Panc1 (cell line): ENCODE results near the gene NARF. TPM values are rescaled to one million over a fixed set of nuclear protein-coding genes. Genes with fewer than 3 reads are reported as not detected.

Experiments
- ATAC-seq: fragments of 200-7000 bp; cut with Tn5 transposase; 2 replicates; pipeline ENCODE4 v1.9.1; 2020; ENCODE audit warnings: mild to moderate bottlenecking, moderate library complexity
- BruUV-seq: library from RNA; stranded (reverse); fragments of 400-500 nt; replicated peaks from 2 replicates; lab custom pipeline; 2021; lab: Mats Ljungman, UMichigan
- CTCF ChIA-PET: fragments of 300-600 bp; sonication (Branson Sonifier 250); formaldehyde crosslinking; loops from one replicate; lab custom pipeline; 2022; ENCODE audit warnings: antibody characterized with exemption; lab: Charles Lee
- POLR2A ChIA-PET: fragments of 300-600 bp; sonication (Branson Sonifier 250); formaldehyde crosslinking; loops from one replicate; lab custom pipeline; 2022; ENCODE audit warnings: antibody characterized with exemption; lab: Charles Lee
- DNase-seq: peaks from one replicate; pipeline ENCODE4 v3.0.0-alpha.2; 2010; ENCODE audit warnings: low read depth, low spot score
- H3K27ac ChIP-seq: 2 replicates; pipeline ENCODE4 v1.5.1; 2011; ENCODE audit warnings: mild to moderate bottlenecking, low read length, inconsistent platforms
- H3K27me3 ChIP-seq: fragments of 200-500 bp; sonication (Bioruptor generic); 2 replicates; pipeline ENCODE4 v1.6.0; 2014; ENCODE audit warnings: low read length, inconsistent platforms; ENCODE audit not compliant: control insufficient read depth, insufficient read depth
- H3K36me3 ChIP-seq: fragments of 200-500 bp; sonication (Bioruptor generic); 2 replicates; pipeline ENCODE4 v1.5.1; 2014; ENCODE audit warnings: inconsistent platforms, mild to moderate bottlenecking, low read length, moderate library complexity; ENCODE audit not compliant: control insufficient read depth, insufficient read depth
- H3K4me1 ChIP-seq: 2 replicates; pipeline ENCODE4 v1.5.1; 2011; ENCODE audit warnings: inconsistent platforms, mild to moderate bottlenecking, low read length, moderate library complexity; ENCODE audit not compliant: control insufficient read depth, insufficient read depth
- H3K4me3 ChIP-seq, 2 experiments: 2 replicates each; pipeline ENCODE4 v1.5.1; 2011 to 2012; ENCODE audit warnings: low read depth in 2 of 2, low read length in 2 of 2, mild to moderate bottlenecking in 2 of 2, inconsistent platforms in 1 of 2, moderate library complexity in 1 of 2
- H3K9me3 ChIP-seq: fragments of 200-500 bp; sonication (Bioruptor generic); 2 replicates; pipeline ENCODE4 v1.5.1; 2014; ENCODE audit warnings: low read depth, mild to moderate bottlenecking, inconsistent platforms, low read length, moderate library complexity; ENCODE audit not compliant: control insufficient read depth, insufficient read depth
- POLR2AphosphoS5 ChIP-seq: IDR thresholded peaks from 2 replicates; pipeline ENCODE4 v1.6.1; 2012; ENCODE audit warnings: mild to moderate bottlenecking, low read depth, low read length, moderate library complexity
- SIN3A ChIP-seq: IDR thresholded peaks from 2 replicates; pipeline ENCODE4 v1.6.1; 2012; ENCODE audit warnings: low read depth, mild to moderate bottlenecking, low read length, moderate library complexity, borderline replicate concordance; ENCODE audit not compliant: insufficient read depth
- TCF7L2 ChIP-seq: IDR thresholded peaks from 2 replicates; pipeline ENCODE4 v1.6.1; 2011; ENCODE audit warnings: mild to moderate bottlenecking, low read depth, low read length, inconsistent platforms
- in situ Hi-C: cut with HindIII; loops from 2 replicates; pipeline ENCODE4 v1.10.0; 2016; ENCODE audit warnings: low sequenced_read_pairs, low pct_unique_long_range_greater_than_20kb
- intact Hi-C: fragments of 100-400 bp; cut with micrococcal nuclease; formaldehyde crosslinking; loops from one replicate; pipeline ENCODE4 v1.10.0; 2022; ENCODE audit not compliant: unreplicated experiment
- total RNA-seq: library from RNA; stranded (reverse); gene quantifications from one replicate; pipeline ENCODE4 v1.2.1, GENCODE V29; 2021; ENCODE audit not compliant: unreplicated experiment
- TF ChIP-seq, protein P1 (sequence below), 2 experiments: IDR thresholded peaks; 2 replicates each; pipeline ENCODE4 v1.6.1; 2011 to 2012; ENCODE audit warnings: low read depth in 2 of 2, control low read depth in 1 of 2, low read length in 1 of 2, mild to moderate bottlenecking in 1 of 2, moderate library complexity in 1 of 2; ENCODE audit not compliant: insufficient read depth in 1 of 2
- TF ChIP-seq, protein P2 (sequence below): fragments of 450-650 bp; IDR thresholded peaks from 2 replicates; pipeline ENCODE4 v1.5.1; 2017; ENCODE audit warnings: mild to moderate bottlenecking

NARF gene
- total RNA-seq, 1 experiment from 2014 or later: 60.9 TPM

DNA sequence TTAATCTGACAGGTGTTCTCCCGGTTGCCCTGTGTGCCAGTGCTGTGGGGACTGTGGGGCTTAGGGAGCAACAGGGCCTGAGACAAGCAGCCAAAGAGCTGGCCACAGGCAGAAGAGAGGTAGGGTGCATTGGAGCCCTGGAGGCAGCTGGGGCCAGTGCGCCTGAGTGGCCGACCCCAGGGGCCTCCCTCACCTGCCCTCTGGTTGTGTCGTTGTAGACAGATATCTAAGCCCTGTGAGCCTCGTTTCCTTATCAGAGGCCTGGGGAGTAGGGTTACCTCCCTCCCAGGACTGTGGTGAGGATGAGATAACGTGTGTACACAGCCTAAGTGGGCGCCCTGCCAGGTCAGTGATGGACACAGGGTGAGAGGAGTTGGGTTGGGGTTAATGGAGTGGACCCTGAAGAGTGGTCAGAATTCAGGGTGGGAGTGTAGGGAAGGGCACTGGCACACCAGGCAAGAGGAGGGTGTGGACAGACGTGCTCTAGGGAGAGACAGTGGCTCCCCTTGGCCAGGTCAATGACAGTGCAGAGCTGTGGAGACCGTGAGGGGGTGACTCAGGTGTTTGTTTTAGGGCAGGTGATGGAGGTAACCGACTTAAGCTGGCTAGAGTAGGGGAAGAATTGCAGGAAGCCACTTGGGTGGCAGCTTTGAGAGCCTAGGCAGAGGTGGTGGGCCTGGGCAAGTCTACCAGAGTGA, 3.4 kb downstream of the NARF start:
- Histone ChIP-seq H3K9me3 (no peaks in the 10 kb centered on the region), H3K27ac (no peak overlapping the region), H3K36me3 (peaks cover 4% of the 10 kb centered on the region; the same call in 1 of the 2 replicates), H3K4me1 (peaks cover 15% of the 10 kb centered on the region), H3K4me3 (no peak overlapping the region), H3K27me3 (no peaks in the 10 kb centered on the region)
- ATAC-seq (no peak), DNase-seq (no peak)
- ChIA-PET POLR2A (no interaction called here), CTCF (no interaction called here)
- no peak for TF ChIP-seq TCF7L2
- TF ChIP-seq POLR2AphosphoS5: no peak
- TF ChIP-seq, protein P1, sequence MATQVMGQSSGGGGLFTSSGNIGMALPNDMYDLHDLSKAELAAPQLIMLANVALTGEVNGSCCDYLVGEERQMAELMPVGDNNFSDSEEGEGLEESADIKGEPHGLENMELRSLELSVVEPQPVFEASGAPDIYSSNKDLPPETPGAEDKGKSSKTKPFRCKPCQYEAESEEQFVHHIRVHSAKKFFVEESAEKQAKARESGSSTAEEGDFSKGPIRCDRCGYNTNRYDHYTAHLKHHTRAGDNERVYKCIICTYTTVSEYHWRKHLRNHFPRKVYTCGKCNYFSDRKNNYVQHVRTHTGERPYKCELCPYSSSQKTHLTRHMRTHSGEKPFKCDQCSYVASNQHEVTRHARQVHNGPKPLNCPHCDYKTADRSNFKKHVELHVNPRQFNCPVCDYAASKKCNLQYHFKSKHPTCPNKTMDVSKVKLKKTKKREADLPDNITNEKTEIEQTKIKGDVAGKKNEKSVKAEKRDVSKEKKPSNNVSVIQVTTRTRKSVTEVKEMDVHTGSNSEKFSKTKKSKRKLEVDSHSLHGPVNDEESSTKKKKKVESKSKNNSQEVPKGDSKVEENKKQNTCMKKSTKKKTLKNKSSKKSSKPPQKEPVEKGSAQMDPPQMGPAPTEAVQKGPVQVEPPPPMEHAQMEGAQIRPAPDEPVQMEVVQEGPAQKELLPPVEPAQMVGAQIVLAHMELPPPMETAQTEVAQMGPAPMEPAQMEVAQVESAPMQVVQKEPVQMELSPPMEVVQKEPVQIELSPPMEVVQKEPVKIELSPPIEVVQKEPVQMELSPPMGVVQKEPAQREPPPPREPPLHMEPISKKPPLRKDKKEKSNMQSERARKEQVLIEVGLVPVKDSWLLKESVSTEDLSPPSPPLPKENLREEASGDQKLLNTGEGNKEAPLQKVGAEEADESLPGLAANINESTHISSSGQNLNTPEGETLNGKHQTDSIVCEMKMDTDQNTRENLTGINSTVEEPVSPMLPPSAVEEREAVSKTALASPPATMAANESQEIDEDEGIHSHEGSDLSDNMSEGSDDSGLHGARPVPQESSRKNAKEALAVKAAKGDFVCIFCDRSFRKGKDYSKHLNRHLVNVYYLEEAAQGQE (IDR thresholded peaks at IDR 0.05; ENCODE audit: insufficient read depth in 1 of 2, low read depth in 2 of 2, low read length in 1 of 2): no peak
- intact Hi-C loops (no loop called here), in situ Hi-C loops (no loop called here)
- no TSS peak for BruUV-seq

DNA sequence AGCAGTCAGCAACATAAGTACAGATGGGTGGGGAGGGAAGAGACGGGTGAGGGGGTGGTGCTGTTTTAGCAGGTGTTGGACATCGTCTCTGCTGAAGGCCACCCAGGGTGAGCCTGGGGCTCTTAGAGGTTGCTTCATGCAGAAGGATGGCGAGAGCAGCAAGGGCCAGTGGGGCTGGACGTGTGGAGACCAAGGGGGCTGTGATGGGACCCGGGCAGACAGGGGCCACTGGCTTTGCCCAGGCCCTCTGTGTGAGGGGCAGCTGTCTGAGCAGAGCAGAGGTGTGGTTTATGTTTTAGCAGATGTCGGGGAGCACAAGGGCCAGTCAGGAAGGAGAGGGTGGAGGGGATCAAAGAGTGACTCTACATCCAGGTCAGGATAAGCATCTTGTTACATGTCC, 4.8 kb downstream of the NARF start:
- in situ Hi-C loops: no loop called here
- BruUV-seq: no TSS peak
- DNase-seq: no peak
- no peaks in the 10 kb centered on the region for H3K27me3 ChIP-seq
- no peaks in the 10 kb centered on the region for H3K9me3 ChIP-seq
- POLR2A ChIA-PET: interaction anchor here (0.6 kb wide), 1 partner anchor 1640 kb away, joined by 12 read pairs; no protein-coding TSS in a partner anchor
- CTCF ChIA-PET: no interaction called here
- TF ChIP-seq, protein P1 (IDR thresholded peaks at IDR 0.05; ENCODE audit: insufficient read depth in 1 of 2, low read depth in 2 of 2, low read length in 1 of 2): no peak
- TF ChIP-seq POLR2AphosphoS5 (no peak), TCF7L2 (no peak), SIN3A (no peak)
- TF ChIP-seq, protein P2, sequence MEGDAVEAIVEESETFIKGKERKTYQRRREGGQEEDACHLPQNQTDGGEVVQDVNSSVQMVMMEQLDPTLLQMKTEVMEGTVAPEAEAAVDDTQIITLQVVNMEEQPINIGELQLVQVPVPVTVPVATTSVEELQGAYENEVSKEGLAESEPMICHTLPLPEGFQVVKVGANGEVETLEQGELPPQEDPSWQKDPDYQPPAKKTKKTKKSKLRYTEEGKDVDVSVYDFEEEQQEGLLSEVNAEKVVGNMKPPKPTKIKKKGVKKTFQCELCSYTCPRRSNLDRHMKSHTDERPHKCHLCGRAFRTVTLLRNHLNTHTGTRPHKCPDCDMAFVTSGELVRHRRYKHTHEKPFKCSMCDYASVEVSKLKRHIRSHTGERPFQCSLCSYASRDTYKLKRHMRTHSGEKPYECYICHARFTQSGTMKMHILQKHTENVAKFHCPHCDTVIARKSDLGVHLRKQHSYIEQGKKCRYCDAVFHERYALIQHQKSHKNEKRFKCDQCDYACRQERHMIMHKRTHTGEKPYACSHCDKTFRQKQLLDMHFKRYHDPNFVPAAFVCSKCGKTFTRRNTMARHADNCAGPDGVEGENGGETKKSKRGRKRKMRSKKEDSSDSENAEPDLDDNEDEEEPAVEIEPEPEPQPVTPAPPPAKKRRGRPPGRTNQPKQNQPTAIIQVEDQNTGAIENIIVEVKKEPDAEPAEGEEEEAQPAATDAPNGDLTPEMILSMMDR: no peak
- H3K4me1 ChIP-seq: peaks cover 6% of the 10 kb centered on the region; the same call in 1 of the 2 replicates
- H3K4me3 ChIP-seq: no peak overlapping the region
- H3K36me3 ChIP-seq: peaks cover 4% of the 10 kb centered on the region
- no peak for ATAC-seq
- intact Hi-C loops: no loop called here
- H3K27ac ChIP-seq: no peak overlapping the region
